Liver (tissue), 9 donors: ENCODE data around the gene KCTD19. TPM values are rescaled to one million over a fixed set of nuclear protein-coding genes. Genes with fewer than 3 reads are reported as not detected.
"Not testable (repeated sequence)": the region's sequence is repeated elsewhere in the genome, so short reads cannot be mapped to it uniquely, and the experiment has no call there.

Experiments used
- DNase-seq: peaks from one replicate; pipeline ENCODE4 v3.0.0-alpha.2; 2017; ENCODE audit warnings: low spot score
- H3K27ac ChIP-seq, 2 donors: one replicate each; pipeline ENCODE4 v1.7.0; 2013; ENCODE audit warnings: inconsistent platforms in 2 of 2, low read length in 2 of 2, control low read depth in 1 of 2, low read depth in 1 of 2, mild to moderate bottlenecking in 1 of 2
- H3K27me3 ChIP-seq, 4 donors: one replicate each; pipeline versions ENCODE4 v1.6.1 to v1.7.0; 2013; ENCODE audit warnings: low read length in 3 of 4, inconsistent platforms in 1 of 4, mild to moderate bottlenecking in 1 of 4, moderate library complexity in 1 of 4; ENCODE audit not compliant: control insufficient read depth in 4 of 4, insufficient read depth in 4 of 4
- H3K36me3 ChIP-seq, 4 donors: one replicate each; pipeline versions ENCODE4 v1.6.1 to v1.7.0; 2013; ENCODE audit warnings: low read length in 3 of 4, mild to moderate bottlenecking in 3 of 4, low read depth in 1 of 4, moderate library complexity in 1 of 4; ENCODE audit not compliant: control insufficient read depth in 4 of 4, insufficient read depth in 3 of 4
- H3K4me1 ChIP-seq, 4 donors: one replicate each; pipeline versions ENCODE4 v1.6.1 to v1.7.0; 2013; ENCODE audit warnings: low read length in 3 of 4, mild to moderate bottlenecking in 3 of 4, moderate library complexity in 1 of 4; ENCODE audit not compliant: control insufficient read depth in 4 of 4, insufficient read depth in 4 of 4
- H3K4me3 ChIP-seq, 3 donors: one replicate each; pipeline versions ENCODE4 v1.6.1 to v1.7.0; 2013; ENCODE audit warnings: low read length in 3 of 3, control low read depth in 1 of 3, low read depth in 1 of 3, mild to moderate bottlenecking in 1 of 3
- H3K9ac ChIP-seq, 2 donors: one replicate each; pipeline ENCODE4 v1.7.0; 2013; ENCODE audit warnings: low read length in 2 of 2, mild to moderate bottlenecking in 2 of 2, moderate library complexity in 2 of 2, control low read depth in 1 of 2, low read depth in 1 of 2
- H3K9me3 ChIP-seq, 4 donors: one replicate each; pipeline versions ENCODE4 v1.6.1 to v1.7.0; 2013; ENCODE audit warnings: low read length in 3 of 4; ENCODE audit not compliant: control insufficient read depth in 4 of 4
- ATF3 ChIP-seq: IDR thresholded peaks from 2 replicates; pipeline ENCODE4 v1.6.1; 2016; ENCODE audit warnings: antibody characterized with exemption
- CTCF ChIP-seq: fragments of 150-350 bp; IDR thresholded peaks from 2 replicates; pipeline ENCODE4 v1.5.1; 2017; ENCODE audit warnings: improper control_type of control experiment, low read depth, low read length; ENCODE audit not compliant: missing input control
- EGR1 ChIP-seq, 2 donors: IDR thresholded peaks; 2 replicates each; pipeline ENCODE4 v1.6.1; 2016 to 2018; ENCODE audit warnings: antibody characterized with exemption in 2 of 2, low read depth in 2 of 2
- FOXA1 ChIP-seq: IDR thresholded peaks from 2 replicates; pipeline ENCODE4 v1.6.1; 2016; ENCODE audit warnings: antibody characterized with exemption
- GABPA ChIP-seq, 2 donors: IDR thresholded peaks in 1 of 2; conservative IDR thresholded peaks in 1 of 2; 2 replicates each; pipeline ENCODE4 v1.6.1; 2016; ENCODE audit warnings: antibody characterized with exemption in 2 of 2, mild to moderate bottlenecking in 1 of 2, moderate library complexity in 1 of 2
- HNF4G ChIP-seq: IDR thresholded peaks from 2 replicates; pipeline ENCODE4 v1.6.1; 2016; ENCODE audit warnings: antibody characterized with exemption
- NR2F2 ChIP-seq: IDR thresholded peaks from 2 replicates; pipeline ENCODE4 v1.6.1; 2016; ENCODE audit warnings: antibody characterized with exemption
- RAD21 ChIP-seq, 2 donors: IDR thresholded peaks; 2 replicates each; pipeline ENCODE4 v1.6.1; 2016; ENCODE audit warnings: antibody characterized with exemption in 2 of 2, mild to moderate bottlenecking in 2 of 2
- REST ChIP-seq: IDR thresholded peaks from 2 replicates; pipeline ENCODE4 v1.6.1; 2016; ENCODE audit warnings: antibody characterized with exemption, mild to moderate bottlenecking
- RXRA ChIP-seq, 2 donors: IDR thresholded peaks; 2 replicates each; pipeline ENCODE4 v1.6.1; 2017 to 2018; ENCODE audit warnings: antibody characterized with exemption in 2 of 2, mild to moderate bottlenecking in 1 of 2
- SP1 ChIP-seq: IDR thresholded peaks from 2 replicates; pipeline ENCODE4 v1.6.1; 2018; ENCODE audit warnings: antibody characterized with exemption, mild to moderate bottlenecking
- TAF1 ChIP-seq: conservative IDR thresholded peaks from 2 replicates; pipeline ENCODE4 v1.6.1; 2016; ENCODE audit warnings: antibody characterized with exemption, mild to moderate bottlenecking
- YY1 ChIP-seq: IDR thresholded peaks from 2 replicates; pipeline ENCODE4 v1.6.1; 2016; ENCODE audit warnings: antibody characterized with exemption, mild to moderate bottlenecking
- ZBTB33 ChIP-seq: IDR thresholded peaks from 2 replicates; pipeline ENCODE4 v1.6.1; 2016; ENCODE audit warnings: antibody characterized with exemption
- WGBS: extraction: QIAGEN DNeasy Blood & Tissue Kit; methylation state at CpG from one replicate; pipeline ENCODE4 v1.1.7; 2013; 5-methylcytosine and 5-hydroxymethylcytosine counted together
- polyA plus RNA-seq, 2 donors: library from polyadenylated mRNA; stranded (reverse) in 1 of 2; unstranded in 1 of 2; fragments of 200-250 nt in 1 of 2; fragments of >200 nt in 1 of 2; fragmentation: Nextera tagmentation in 1 of 2; extraction: Ambion mirVana in 1 of 2; gene quantifications; one replicate each; pipeline versions ENCODE4 v1.2.1 to v1.2.3, GENCODE V29; 2013 to 2015
- total RNA-seq, 2 donors: library from RNA; depleted of rRNA; stranded (reverse); fragments of >200 nt; gene quantifications; one replicate each; pipeline ENCODE4 v1.2.3, GENCODE V29; 2014
- donor health status: healthy.
- donor health status: healthy.
- donor health status: healthy.
- donor health status: healthy.
- donor health status: healthy.

Gene KCTD19
- total and polyA plus RNA-seq, 4 donors = 0.28 TPM; not detected in 3

- not testable (repeated sequence) for H3K4me3 ChIP-seq, H3K27me3 ChIP-seq, H3K9me3 ChIP-seq, H3K4me1 ChIP-seq, H3K36me3 ChIP-seq, DNase-seq, H3K9ac ChIP-seq, H3K27ac ChIP-seq
- WGBS = 95% methylated on average over 3 of the region's 3 CpGs
These were observed 25.9 kb upstream of the KCTD19 start for GRCh38 chr16:67352463-67352862.

GRCh38 chr16:67350324-67350723 lies 23.8 kb upstream of the KCTD19 start:
- TF ChIP-seq RXRA (IDR thresholded peaks at IDR 0.05) (no peak), ZBTB33 (no peak), CTCF (no peak), ATF3 (no peak), FOXA1 (no peak), TAF1 (no peak), YY1 (no peak), SP1 (no peak), REST (no peak), NR2F2 (no peak)
- Histone ChIP-seq H3K27me3 (no peaks in the 10 kb centered on the region), H3K4me1 (peaks cover 0 to 6% (median 2%) of the 10 kb centered on the region in 4 donors), H3K36me3 (no peaks in the 10 kb centered on the region), H3K9ac (no peak overlapping the region), H3K9me3 (no peaks in the 10 kb centered on the region), H3K27ac (no peak overlapping the region), H3K4me3 (no peak overlapping the region)
- no peak for DNase-seq
- WGBS = 96% methylated on average over 1 of the region's 1 CpG

- H3K4me3 ChIP-seq = no peak overlapping the region
- no peak overlapping the region for H3K27ac ChIP-seq
- peaks cover 0 to 6% (median 2%) of the 10 kb centered on the region in 4 donors for H3K4me1 ChIP-seq
- no peak overlapping the region for H3K9ac ChIP-seq
- no peak for DNase-seq
- H3K36me3 ChIP-seq = no peaks in the 10 kb centered on the region
- no peaks in the 10 kb centered on the region for H3K27me3 ChIP-seq
- H3K9me3 ChIP-seq = no peaks in the 10 kb centered on the region
- TF ChIP-seq EGR1 (IDR thresholded peaks at IDR 0.05; ENCODE audit: low read depth in 2 of 2) (no peak), GABPA (IDR thresholded peaks at IDR 0.05 in 1 of 2, conservative IDR thresholded peaks at IDR 0.05 in 1 of 2) (no peak), RXRA (IDR thresholded peaks at IDR 0.05) (no peak), CTCF (peak; percentile 12), YY1 (no peak), RAD21 (IDR thresholded peaks at IDR 0.05) (peak; percentile 33 to 43), ZBTB33 (no peak), FOXA1 (no peak), ATF3 (no peak), HNF4G (no peak)
These were observed 22.6 kb upstream of the KCTD19 start for GRCh38 chr16:67349172-67349571.
